Measurements from ENCODE around the gene PLA2R1. TPM values are rescaled to one million over a fixed set of nuclear protein-coding genes. Genes with fewer than 3 reads are reported as not detected.

Gene PLA2R1
- total RNA-seq, 1 experiment from 2014 or later: 3.4 TPM

GRCh38 chr2:159961451-159961850 lies 101.0 kb downstream of the PLA2R1 start:
- no peaks in the 10 kb centered on the region for H3F3A ChIP-seq (ENCODE audit: low read length, unreplicated experiment)
- H3K4me2 ChIP-seq (ENCODE audit: low read length): peak overlapping the region; percentile 38
- intact Hi-C loops (cut with micrococcal nuclease): loop anchor here (10.0 kb wide), 1 partner anchor 1077 kb away; no protein-coding TSS in a partner anchor
- H3K27me3 ChIP-seq (ENCODE audit: low read length): no peaks in the 10 kb centered on the region
- H3K36me3 ChIP-seq (ENCODE audit: low read depth, low read length): no peaks in the 10 kb centered on the region
- no peak overlapping the region for H3K9ac ChIP-seq (ENCODE audit: low read length)
- no TSS peak for BruUV-seq (replicated peaks)
- H3K4me1 ChIP-seq (ENCODE audit: insufficient read depth, low read length): peaks cover 18% of the 10 kb centered on the region
- POLR2A ChIA-PET (ENCODE audit: unreplicated experiment): interaction anchor here (0.5 to 0.6 kb wide), 2 partner anchors 169 to 552 kb away, joined by 3 to 4 read pairs; no protein-coding TSS in a partner anchor
- H4K20me1 ChIP-seq (ENCODE audit: low read length): no peaks in the 10 kb centered on the region
- no peaks in the 10 kb centered on the region for H3K9me2 ChIP-seq (replicated peaks; ENCODE audit: low read length)
- CTCF ChIA-PET: no interaction called here
- no peak for DNase-seq
- peak overlapping the region; percentile 28; the same call in 1 of the 2 replicates for H3K27ac ChIP-seq (ENCODE audit: low read length)
- H3K9me3 ChIP-seq (ENCODE audit: low read length): no peaks in the 10 kb centered on the region
- H3K4me3 ChIP-seq (ENCODE audit: low read length): no peak overlapping the region
- TF ChIP-seq EZH2 (IDR thresholded peaks at IDR 0.05; ENCODE audit: low read length, unreplicated experiment): no peak
- no peak for TF ChIP-seq EZH2phosphoT487 (IDR thresholded peaks at IDR 0.05; ENCODE audit: borderline replicate concordance, low read length)
- TF ChIP-seq, protein P1, sequence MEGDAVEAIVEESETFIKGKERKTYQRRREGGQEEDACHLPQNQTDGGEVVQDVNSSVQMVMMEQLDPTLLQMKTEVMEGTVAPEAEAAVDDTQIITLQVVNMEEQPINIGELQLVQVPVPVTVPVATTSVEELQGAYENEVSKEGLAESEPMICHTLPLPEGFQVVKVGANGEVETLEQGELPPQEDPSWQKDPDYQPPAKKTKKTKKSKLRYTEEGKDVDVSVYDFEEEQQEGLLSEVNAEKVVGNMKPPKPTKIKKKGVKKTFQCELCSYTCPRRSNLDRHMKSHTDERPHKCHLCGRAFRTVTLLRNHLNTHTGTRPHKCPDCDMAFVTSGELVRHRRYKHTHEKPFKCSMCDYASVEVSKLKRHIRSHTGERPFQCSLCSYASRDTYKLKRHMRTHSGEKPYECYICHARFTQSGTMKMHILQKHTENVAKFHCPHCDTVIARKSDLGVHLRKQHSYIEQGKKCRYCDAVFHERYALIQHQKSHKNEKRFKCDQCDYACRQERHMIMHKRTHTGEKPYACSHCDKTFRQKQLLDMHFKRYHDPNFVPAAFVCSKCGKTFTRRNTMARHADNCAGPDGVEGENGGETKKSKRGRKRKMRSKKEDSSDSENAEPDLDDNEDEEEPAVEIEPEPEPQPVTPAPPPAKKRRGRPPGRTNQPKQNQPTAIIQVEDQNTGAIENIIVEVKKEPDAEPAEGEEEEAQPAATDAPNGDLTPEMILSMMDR (conservative IDR thresholded peaks at IDR 0.05; ENCODE audit: low read depth, low read length): no peak
- no peak for ATAC-seq
- H3K79me2 ChIP-seq (ENCODE audit: low read length): no peaks in the 10 kb centered on the region
- no peak overlapping the region for H2AFZ ChIP-seq (ENCODE audit: low read length)

GRCh38 chr2:159961037-159961436 lies 101.4 kb downstream of the PLA2R1 start:
- Histone ChIP-seq H3K4me1 (ENCODE audit: insufficient read depth, low read length) (peaks cover 18% of the 10 kb centered on the region), H2AFZ (ENCODE audit: low read length) (no peak overlapping the region), H3F3A (ENCODE audit: low read length, unreplicated experiment) (no peaks in the 10 kb centered on the region), H3K9me3 (ENCODE audit: low read length) (no peaks in the 10 kb centered on the region), H3K9me2 (replicated peaks; ENCODE audit: low read length) (no peaks in the 10 kb centered on the region), H3K9ac (ENCODE audit: low read length) (no peak overlapping the region), H3K79me2 (ENCODE audit: low read length) (no peaks in the 10 kb centered on the region), H3K27ac (ENCODE audit: low read length) (peak overlapping the region; percentile 28), H3K27me3 (ENCODE audit: low read length) (no peaks in the 10 kb centered on the region), H3K36me3 (ENCODE audit: low read depth, low read length) (no peaks in the 10 kb centered on the region), H3K4me3 (ENCODE audit: low read length) (no peak overlapping the region), H4K20me1 (ENCODE audit: low read length) (no peaks in the 10 kb centered on the region), H3K4me2 (ENCODE audit: low read length) (peak overlapping the region; percentile 38)
- peak; percentile 61 for ATAC-seq
- TF ChIP-seq EZH2 (IDR thresholded peaks at IDR 0.05; ENCODE audit: low read length, unreplicated experiment) (no peak), EZH2phosphoT487 (IDR thresholded peaks at IDR 0.05; ENCODE audit: borderline replicate concordance, low read length) (no peak)
- TF ChIP-seq, protein P1 (conservative IDR thresholded peaks at IDR 0.05; ENCODE audit: low read depth, low read length): no peak
- intact Hi-C loops (cut with micrococcal nuclease): loop anchor here (10.0 kb wide), 1 partner anchor 1076 kb away; no protein-coding TSS in a partner anchor
- BruUV-seq (replicated peaks): no TSS peak
- POLR2A ChIA-PET (ENCODE audit: unreplicated experiment): interaction anchor here (0.6 kb wide), 1 partner anchor 551 kb away, joined by 4 read pairs; no protein-coding TSS in a partner anchor
- peak; percentile 39 for DNase-seq
- CTCF ChIA-PET: no interaction called here

DNA sequence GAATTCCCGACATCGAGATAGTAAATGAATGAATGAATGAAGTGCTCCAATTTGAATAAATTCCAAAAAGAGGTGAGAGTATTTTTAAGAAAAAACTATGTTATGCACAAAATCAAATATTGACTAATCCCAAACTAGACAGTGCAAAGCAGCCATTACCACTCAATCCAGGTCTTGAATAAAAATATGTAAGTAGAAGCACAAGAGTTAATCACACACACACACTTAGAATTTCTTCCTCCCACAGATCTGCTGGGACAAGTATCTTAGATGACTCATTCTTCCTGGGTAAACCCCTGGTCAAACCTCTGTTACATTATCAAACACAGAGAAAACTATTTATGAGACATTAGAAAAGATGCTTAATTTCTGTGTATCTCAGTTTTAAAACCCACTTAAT lies 102.0 kb downstream of the PLA2R1 start:
- TF ChIP-seq EZH2 (IDR thresholded peaks at IDR 0.05; ENCODE audit: low read length, unreplicated experiment) (no peak), EZH2phosphoT487 (IDR thresholded peaks at IDR 0.05; ENCODE audit: borderline replicate concordance, low read length) (no peak)
- TF ChIP-seq, protein P1 (conservative IDR thresholded peaks at IDR 0.05; ENCODE audit: low read depth, low read length): no peak
- peak overlapping the region; percentile 38 for H3K4me2 ChIP-seq (ENCODE audit: low read length)
- no peak overlapping the region for H3K9ac ChIP-seq (ENCODE audit: low read length)
- H3K27ac ChIP-seq (ENCODE audit: low read length): peak overlapping the region; percentile 28
- H3K27me3 ChIP-seq (ENCODE audit: low read length): no peaks in the 10 kb centered on the region
- intact Hi-C loops (cut with micrococcal nuclease): loop anchor here (1.0 to 10.0 kb wide), 2 partner anchors 13 to 1076 kb away; no protein-coding TSS in a partner anchor
- H2AFZ ChIP-seq (ENCODE audit: low read length): no peak overlapping the region
- no peaks in the 10 kb centered on the region for H3K79me2 ChIP-seq (ENCODE audit: low read length)
- ATAC-seq: peak; percentile 99
- ChIA-PET CTCF (no interaction called here), POLR2A (ENCODE audit: unreplicated experiment) (no interaction called here)
- no TSS peak for BruUV-seq (replicated peaks)
- peaks cover 18% of the 10 kb centered on the region for H3K4me1 ChIP-seq (ENCODE audit: insufficient read depth, low read length)
- H3K36me3 ChIP-seq (ENCODE audit: low read depth, low read length): no peaks in the 10 kb centered on the region
- DNase-seq: peak; percentile 74
- H3F3A ChIP-seq (ENCODE audit: low read length, unreplicated experiment): no peaks in the 10 kb centered on the region
- no peak overlapping the region for H3K4me3 ChIP-seq (ENCODE audit: low read length)
- H3K9me2 ChIP-seq (replicated peaks; ENCODE audit: low read length): no peaks in the 10 kb centered on the region
- H3K9me3 ChIP-seq (ENCODE audit: low read length): no peaks in the 10 kb centered on the region
- H4K20me1 ChIP-seq (ENCODE audit: low read length): no peaks in the 10 kb centered on the region

All from PC-3 (cell line).